Right forelimb (tissue), 1 donor: ENCODE measurements around the gene FNDC1.

Experiments used
- DNase-seq: peaks from one replicate; pipeline ENCODE4 v3.0.0-alpha.2; 2018

The FNDC1 gene

DNA sequence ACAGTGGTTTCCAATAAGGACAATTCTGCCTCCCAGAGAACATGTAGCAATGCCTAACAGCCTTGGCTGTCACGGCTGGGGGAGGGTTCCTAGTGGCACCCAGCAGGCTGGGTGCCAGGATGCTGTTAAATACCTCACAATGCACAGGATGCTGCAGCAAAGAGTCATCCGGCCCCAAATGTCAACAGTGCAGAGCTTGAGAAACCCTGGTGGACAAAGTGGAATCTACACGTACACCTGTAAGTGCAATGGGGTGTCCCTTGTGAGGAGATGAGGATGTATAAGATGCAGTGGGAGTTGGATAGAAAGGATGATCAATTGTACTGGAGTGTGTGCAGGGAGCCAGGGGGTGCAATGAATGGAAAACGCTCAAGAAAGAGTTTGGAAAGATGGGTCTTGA lies 142.4 kb downstream of the FNDC1 start:
- no peak for DNase-seq

- no peak for DNase-seq
Observed at GRCh38 chr6:159312206-159312605, 143.0 kb downstream of the FNDC1 start.

DNA sequence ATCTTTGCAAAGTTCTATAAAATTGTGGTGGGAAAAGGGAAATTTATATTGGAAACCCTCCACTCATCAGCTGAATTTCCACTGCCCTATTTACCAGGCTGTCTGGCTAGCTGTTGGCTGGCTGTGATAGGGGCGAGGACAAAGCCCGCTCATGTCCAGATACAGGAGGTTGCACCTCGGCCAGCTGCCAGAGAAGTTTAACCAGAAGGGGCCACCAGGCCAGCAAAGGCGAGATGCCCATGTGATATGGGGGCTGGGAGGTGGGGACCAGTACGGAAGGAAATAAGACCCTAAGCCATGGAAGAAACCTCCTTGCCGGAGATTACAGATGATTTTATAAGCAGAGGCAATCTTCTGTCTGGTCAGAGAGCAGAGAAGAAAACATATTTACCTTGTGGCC lies 143.8 kb downstream of the FNDC1 start:
- DNase-seq = no peak

DNA sequence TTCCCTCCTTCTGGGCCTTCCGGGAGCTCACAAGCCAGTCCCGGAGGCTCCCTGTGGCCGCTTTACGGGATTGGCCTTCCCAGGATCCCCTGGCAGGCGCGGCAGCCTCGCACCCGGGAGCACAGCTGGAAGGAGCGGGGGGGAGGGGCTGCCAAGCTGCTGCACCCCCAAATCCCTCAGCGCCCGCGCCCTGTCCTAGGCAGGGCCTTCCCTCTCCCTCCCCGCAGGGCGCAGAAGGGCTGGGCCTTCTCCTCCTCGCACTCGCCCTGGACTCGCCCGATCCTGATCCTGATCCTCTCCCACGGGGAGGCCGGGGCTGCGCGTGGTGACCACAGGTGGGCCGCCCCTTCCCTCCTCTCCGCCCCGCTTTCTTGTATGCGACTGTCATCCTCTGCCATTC lies 146.4 kb downstream of the FNDC1 start:
- no peak for DNase-seq

- no peak for DNase-seq
Observed at GRCh38 chr6:159317430-159317829, 148.2 kb downstream of the FNDC1 start.

DNA sequence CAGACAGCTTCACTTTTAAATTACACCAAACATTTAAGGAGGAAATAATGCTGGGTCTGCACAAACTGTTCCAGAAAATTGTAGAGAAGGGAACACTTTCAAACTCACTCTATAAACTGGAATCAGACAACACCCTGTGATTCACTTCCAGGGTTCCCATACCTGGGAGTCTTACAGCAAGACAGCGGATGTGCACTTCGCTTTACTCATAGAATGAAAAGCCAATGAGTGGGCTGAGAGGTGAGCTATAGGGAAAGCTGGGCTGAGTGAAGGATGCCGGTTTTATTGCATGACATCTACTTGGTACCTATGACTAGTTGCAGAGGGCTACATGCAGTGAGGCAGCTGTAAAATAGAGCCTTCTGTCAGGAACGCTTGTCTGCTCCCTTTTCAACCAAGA lies 152.1 kb downstream of the FNDC1 start:
- no peak for DNase-seq
